HG03025 (cell line): ENCODE measurements around the gene TTLL11.
"Not testable (repeated sequence)": the region's sequence is repeated elsewhere in the genome, so short reads cannot be mapped to it uniquely, and the experiment has no call there.

ENCODE experiments used
- ATAC-seq: cut with Tn5 transposase; IDR thresholded peaks from one replicate; pipeline ENCODE4 v1.9.1; 2021; ENCODE audit warnings: mild to moderate bottlenecking, moderate library complexity; ENCODE audit not compliant: unreplicated experiment, low FRiP score

The TTLL11 gene

GRCh38 chr9:121807823-121808278 lies 285.3 kb downstream of the TTLL11 start:
- ATAC-seq = no peak

GRCh38 chr9:121807069-121807822 lies 285.9 kb downstream of the TTLL11 start:
- no peak for ATAC-seq

- ATAC-seq = no peak
Observed at GRCh38 chr9:121802753-121803152, 290.4 kb downstream of the TTLL11 start.

- ATAC-seq = no peak
Observed at GRCh38 chr9:121801579-121801978, 291.5 kb downstream of the TTLL11 start.

- ATAC-seq = no peak
Observed at GRCh38 chr9:121800376-121800775, 292.7 kb downstream of the TTLL11 start.

GRCh38 chr9:121798941-121799340 lies 294.2 kb downstream of the TTLL11 start:
- no peak for ATAC-seq

GRCh38 chr9:121797081-121797480 lies 296.0 kb downstream of the TTLL11 start:
- no peak for ATAC-seq

GRCh38 chr9:121794334-121794733 lies 298.8 kb downstream of the TTLL11 start:
- not testable (repeated sequence) for ATAC-seq

GRCh38 chr9:121792476-121792875 lies 300.6 kb downstream of the TTLL11 start:
- ATAC-seq = not testable (repeated sequence)

- no peak for ATAC-seq
Observed at GRCh38 chr9:121790841-121791240, 302.3 kb downstream of the TTLL11 start.

- no peak for ATAC-seq
Observed at GRCh38 chr9:121788686-121789366, 304.3 kb downstream of the TTLL11 start.

- ATAC-seq = no peak
Observed at GRCh38 chr9:121786998-121787422, 306.1 kb downstream of the TTLL11 start.

GRCh38 chr9:121786543-121786948 lies 306.6 kb downstream of the TTLL11 start:
- no peak for ATAC-seq

- ATAC-seq = no peak
Observed at GRCh38 chr9:121785673-121786542, 307.2 kb downstream of the TTLL11 start.

GRCh38 chr9:121784731-121785411 lies 308.2 kb downstream of the TTLL11 start:
- no peak for ATAC-seq

GRCh38 chr9:121783521-121784507 lies 309.3 kb downstream of the TTLL11 start:
- no peak for ATAC-seq

- no peak for ATAC-seq
Observed at GRCh38 chr9:121783111-121783510, 310.0 kb downstream of the TTLL11 start.

GRCh38 chr9:121782514-121783110 lies 310.5 kb downstream of the TTLL11 start:
- ATAC-seq = no peak
